ENCODE measurements around the gene CD96.

GRCh38 chr3:111675846-111676210 lies 133.8 kb downstream of the CD96 start:
- TF ChIP-seq POLR2A (IDR thresholded peaks at IDR 0.05) (no peak), CTCF (IDR thresholded peaks at IDR 0.05) (no peak)

All from tibial nerve (tissue), 3 donors.